Measurements from ENCODE around the gene CAST. TPM values are rescaled to one million over a fixed set of nuclear protein-coding genes. Genes with fewer than 3 reads are reported as not detected.

The CAST gene
- total RNA-seq, 4 donors from 2014 or later: 321 to 971 (median 445) TPM

DNA sequence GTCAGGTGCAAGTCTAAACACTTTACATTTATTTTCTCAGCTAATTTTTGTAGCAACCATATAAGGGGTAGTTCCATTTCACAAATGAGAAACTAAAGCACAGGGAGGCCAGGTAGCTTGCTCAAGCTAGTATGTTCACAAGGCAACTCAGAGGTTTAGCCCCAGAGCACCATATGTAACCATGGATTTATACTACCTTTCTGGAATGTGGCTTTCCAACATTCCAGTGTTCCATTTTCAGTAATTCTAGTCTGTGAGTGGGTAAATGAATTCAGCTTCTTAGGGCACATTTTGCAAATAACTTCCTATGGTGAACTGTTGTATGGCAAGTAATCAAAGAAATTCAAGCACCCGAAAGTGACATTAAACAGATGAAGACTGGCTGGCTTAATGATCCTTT is 25.0 kb upstream of the CAST start:
- intact Hi-C loops (cut with DNase I; ENCODE audit: low total_unique reads): no loop called here
- H3K27ac ChIP-seq: no peak overlapping the region
- in situ Hi-C loops (cut with MboI; ENCODE audit: low sequenced_read_pairs in 4 of 4): loop anchor here in 1 of 4 donors (25.0 kb wide), 1 partner anchor 525 kb away; no protein-coding TSS in a partner anchor
- H3K9me3 ChIP-seq: no peaks in the 10 kb centered on the region
- TF ChIP-seq CTCF (IDR thresholded peaks at IDR 0.05 in 4 of 5, conservative IDR thresholded peaks at IDR 0.05 in 1 of 5) (no peak), POLR2A (IDR thresholded peaks at IDR 0.05) (no peak)
- no peaks in the 10 kb centered on the region for H3K27me3 ChIP-seq
- no peaks in the 10 kb centered on the region for H3K36me3 ChIP-seq
- H3K4me3 ChIP-seq: no peak overlapping the region
- DNase-seq: no peak
- ATAC-seq: no peak
- H3K4me1 ChIP-seq: no peaks in the 10 kb centered on the region

GRCh38 chr5:96638561-96638960 is 23.6 kb upstream of the CAST start:
- no peak for DNase-seq
- TF ChIP-seq POLR2A (IDR thresholded peaks at IDR 0.05): no peak
- TF ChIP-seq CTCF (IDR thresholded peaks at IDR 0.05 in 4 of 5, conservative IDR thresholded peaks at IDR 0.05 in 1 of 5): no peak
- in situ Hi-C loops (cut with MboI; ENCODE audit: low sequenced_read_pairs in 4 of 4) (loop anchor here in 1 of 4 donors (25.0 kb wide), 1 partner anchor 524 kb away; no protein-coding TSS in a partner anchor), intact Hi-C loops (cut with DNase I; ENCODE audit: low total_unique reads) (no loop called here)
- Histone ChIP-seq H3K9me3 (no peaks in the 10 kb centered on the region), H3K27ac (no peak overlapping the region), H3K27me3 (no peaks in the 10 kb centered on the region), H3K4me1 (no peaks in the 10 kb centered on the region), H3K4me3 (no peak overlapping the region), H3K36me3 (no peaks in the 10 kb centered on the region)
- no peak for ATAC-seq

DNA sequence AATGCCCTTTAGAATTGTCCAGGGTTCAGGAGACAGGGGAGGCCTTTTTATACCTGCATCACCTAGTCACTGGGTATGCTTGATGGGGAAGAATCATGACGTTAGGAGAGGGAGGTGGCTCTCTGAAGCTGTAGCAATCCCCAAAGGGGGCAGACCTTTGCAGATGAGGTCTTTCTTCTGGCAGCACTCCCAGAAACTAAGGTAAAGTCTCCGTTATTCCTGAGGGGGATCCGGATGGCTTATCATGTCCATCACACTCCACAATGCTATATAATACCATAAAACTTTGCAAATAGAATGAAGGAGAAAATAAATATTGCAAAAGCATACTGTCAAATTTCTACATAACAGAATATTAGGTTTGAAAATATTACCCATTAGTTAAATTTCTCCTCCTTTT is 21.5 kb upstream of the CAST start:
- Histone ChIP-seq H3K4me3 (no peak overlapping the region), H3K9me3 (no peaks in the 10 kb centered on the region), H3K4me1 (no peaks in the 10 kb centered on the region), H3K27ac (no peak overlapping the region), H3K36me3 (no peaks in the 10 kb centered on the region), H3K27me3 (no peaks in the 10 kb centered on the region)
- DNase-seq: no peak
- intact Hi-C loops (cut with DNase I; ENCODE audit: low total_unique reads) (no loop called here), in situ Hi-C loops (cut with MboI; ENCODE audit: low sequenced_read_pairs in 4 of 4) (loop anchor here in 1 of 4 donors (25.0 kb wide), 1 partner anchor 522 kb away; no protein-coding TSS in a partner anchor)
- no peak for ATAC-seq
- TF ChIP-seq CTCF (IDR thresholded peaks at IDR 0.05 in 4 of 5, conservative IDR thresholded peaks at IDR 0.05 in 1 of 5) (no peak), POLR2A (IDR thresholded peaks at IDR 0.05) (no peak)

GRCh38 chr5:96641368-96642280 is 20.6 kb upstream of the CAST start:
- no peaks in the 10 kb centered on the region for H3K36me3 ChIP-seq
- no peaks in the 10 kb centered on the region for H3K9me3 ChIP-seq
- DNase-seq (no peak), ATAC-seq (no peak)
- no peak overlapping the region for H3K4me3 ChIP-seq
- no peaks in the 10 kb centered on the region for H3K27me3 ChIP-seq
- in situ Hi-C loops (cut with MboI; ENCODE audit: low sequenced_read_pairs in 4 of 4) (loop anchor here in 1 of 4 donors (25.0 kb wide), 1 partner anchor 521 kb away; no protein-coding TSS in a partner anchor), intact Hi-C loops (cut with DNase I; ENCODE audit: low total_unique reads) (no loop called here)
- no peak overlapping the region for H3K27ac ChIP-seq
- H3K4me1 ChIP-seq: no peaks in the 10 kb centered on the region
- TF ChIP-seq CTCF (IDR thresholded peaks at IDR 0.05 in 4 of 5, conservative IDR thresholded peaks at IDR 0.05 in 1 of 5) (no peak), POLR2A (IDR thresholded peaks at IDR 0.05) (no peak)

Data from gastrocnemius medialis (tissue), 4 donors.